HepG2 (cell line): ENCODE data around the gene TIMM17A. TPM values are rescaled to one million over a fixed set of nuclear protein-coding genes. Genes with fewer than 3 reads are reported as not detected.

Experiments
- ATAC-seq: fragments of 200-7000 bp; cut with Tn5 transposase; 3 replicates; pipeline ENCODE4 v1.9.1; 2020; ENCODE audit warnings: mild to moderate bottlenecking, moderate library complexity
- BruUV-seq: library from RNA; stranded (reverse); fragments of 400-500 nt; replicated peaks from 2 replicates; lab custom pipeline; 2021; lab: Mats Ljungman, UMichigan
- CTCF ChIA-PET: fragments of 300-600 bp; formaldehyde crosslinking; extraction: SDS; loops from one replicate; lab custom pipeline; 2021; ENCODE audit warnings: low total read pairs, inconsistent platforms, low intra/inter-chr PET ratio; lab: Yijun Ruan, JAX
- POLR2A ChIA-PET: fragments of 350-600 bp; sonication (Branson Sonifier 250); formaldehyde crosslinking; loops from one replicate; lab custom pipeline; 2020; ENCODE audit warnings: antibody characterized with exemption, inconsistent platforms; lab: Yijun Ruan, JAX
- DNase-seq: peaks from one replicate; pipeline ENCODE4 v3.0.0-alpha.2; 2015; ENCODE audit warnings: low spot score
- FAIRE-seq: peaks from 3 replicates; lab custom pipeline; 2011; peaks lifted over from hg19 to GRCh38; lab: Jason Lieb, UNC
- H2AFZ ChIP-seq: one replicate; pipeline ENCODE4 v1.6.1; 2011; ENCODE audit warnings: low read length, inconsistent platforms
- H3K27ac ChIP-seq: fragments of 300-600 bp; 3 replicates; pipeline ENCODE4 v1.8.0; 2011; ENCODE audit warnings: mixed run types, mild to moderate bottlenecking, mixed read lengths, low read length, inconsistent platforms; ENCODE audit not compliant: insufficient read depth; ENCODE audit errors: extremely low read length
- H3K27me3 ChIP-seq, 2 experiments: fragments of 200-600 bp in 1 of 2; 2 replicates in 1 of 2; 3 replicates in 1 of 2; pipeline versions ENCODE4 v1.6.0 to v1.8.0; 2011; ENCODE audit warnings: low read length in 2 of 2, mild to moderate bottlenecking in 2 of 2, moderate library complexity in 2 of 2, inconsistent platforms in 1 of 2; ENCODE audit not compliant: insufficient read depth in 2 of 2, control insufficient read depth in 1 of 2
- H3K36me3 ChIP-seq, 2 experiments: fragments of 200-600 bp in 1 of 2; replicated peaks in 1 of 2; 2 replicates in 1 of 2; 3 replicates in 1 of 2; pipeline versions ENCODE4 v1.5.1 to v1.8.0; 2011; ENCODE audit warnings: low read length in 2 of 2, inconsistent platforms in 1 of 2; ENCODE audit not compliant: insufficient read depth in 2 of 2, control insufficient read depth in 1 of 2
- H3K4me1 ChIP-seq: 2 replicates; pipeline ENCODE4 v1.5.1; 2012; ENCODE audit warnings: low read length, inconsistent platforms; ENCODE audit not compliant: insufficient read depth
- H3K4me2 ChIP-seq: 2 replicates; pipeline ENCODE4 v1.6.0; 2011; ENCODE audit warnings: low read depth, low read length, inconsistent platforms
- H3K4me3 ChIP-seq, 3 experiments: fragments of 200-600 bp in 1 of 3; sonication (generic), shearing (Covaris generic) in 1 of 3; replicated peaks in 1 of 3; 2 replicates each; pipeline ENCODE4 v1.5.1; 2011 to 2016; ENCODE audit warnings: low read length in 3 of 3, inconsistent platforms in 2 of 3, low read depth in 2 of 3, mild to moderate bottlenecking in 2 of 3, control low read depth in 1 of 3, mixed read lengths in 1 of 3; ENCODE audit not compliant: insufficient read depth in 1 of 3
- H3K79me2 ChIP-seq: one replicate; pipeline ENCODE4 v1.6.1; 2011; ENCODE audit warnings: low read length, inconsistent platforms; ENCODE audit not compliant: insufficient read depth
- H3K9ac ChIP-seq: 2 replicates; pipeline ENCODE4 v1.6.0; 2011; ENCODE audit warnings: mild to moderate bottlenecking, low read depth, low read length, inconsistent platforms; ENCODE audit not compliant: insufficient read depth
- H3K9me3 ChIP-seq: 2 replicates; pipeline ENCODE4 v1.5.1; 2012; ENCODE audit warnings: mild to moderate bottlenecking, low read length
- H4K20me1 ChIP-seq: 2 replicates; pipeline ENCODE4 v1.6.0; 2011; ENCODE audit warnings: inconsistent platforms, mild to moderate bottlenecking, low read length, moderate library complexity; ENCODE audit not compliant: insufficient read depth
- DNMT1 ChIP-seq: sonication (generic); formaldehyde crosslinking; IDR thresholded peaks from 2 replicates; pipeline ENCODE4 v1.5.1; 2020; ENCODE audit warnings: mild to moderate bottlenecking, missing genetic modification reagents
- FOXA3 ChIP-seq: IDR thresholded peaks from 2 replicates; pipeline ENCODE4 v1.6.1; 2016; ENCODE audit warnings: missing genetic modification reagents, missing compliant biosample characterization
- FOXC1 ChIP-seq: sonication (generic); formaldehyde crosslinking; IDR thresholded peaks from 2 replicates; pipeline ENCODE4 v1.8.0; 2022; ENCODE audit warnings: mild to moderate bottlenecking, missing genetic modification reagents, borderline replicate concordance
- ZBTB1 ChIP-seq: sonication (generic); formaldehyde crosslinking; IDR thresholded peaks from 2 replicates; pipeline ENCODE4 v1.4.0; 2020; ENCODE audit warnings: missing genetic modification reagents, borderline replicate concordance
- ZBTB21 ChIP-seq: sonication (generic); formaldehyde crosslinking; IDR thresholded peaks from 2 replicates; pipeline ENCODE4 v1.4.0; 2020; ENCODE audit warnings: missing genetic modification reagents
- ZBTB3 ChIP-seq: sonication (generic); formaldehyde crosslinking; IDR thresholded peaks from 2 replicates; pipeline ENCODE4 v1.4.0; 2020; ENCODE audit warnings: low read depth, mild to moderate bottlenecking, moderate library complexity, missing genetic modification reagents, borderline replicate concordance
- ZKSCAN1 ChIP-seq: fragments of 150-350 bp; IDR thresholded peaks from 2 replicates; pipeline ENCODE4 v1.6.1; 2014; ENCODE audit warnings: low read length
- WGBS: methylation state at CpG from one replicate; pipeline ENCODE4 v1.1.6; 2017; ENCODE audit warnings: low lambda C conversion rate; 5-methylcytosine and 5-hydroxymethylcytosine counted together
- in situ Hi-C: cut with HindIII; loops from 2 replicates; pipeline ENCODE4 v1.10.0; 2017; ENCODE audit warnings: low pct_unique_long_range_greater_than_20kb; ENCODE audit not compliant: extremely low pct_ligation_motif_present
- intact Hi-C: fragments of 100-400 bp; cut with micrococcal nuclease; formaldehyde crosslinking; loops from one replicate; pipeline ENCODE4 v1.10.0; 2022; ENCODE audit not compliant: unreplicated experiment
- polyA plus RNA-seq, 8 experiments: library from polyadenylated mRNA; depleted of rRNA in 3 of 8; stranded (reverse) in 7 of 8; unstranded in 1 of 8; fragments of >200 nt; fragmentation: Illumina TruSeq in 4 of 8; extraction: Trizol in 4 of 8; gene quantifications; 2 replicates each; pipeline versions ENCODE4 v1.2.1 to v1.2.3, GENCODE V29; 2011 to 2016; ENCODE audit warnings: low read depth in 4 of 8, missing spikeins in 1 of 8, mixed read lengths in 1 of 8; ENCODE audit not compliant: insufficient read depth in 1 of 8
- total RNA-seq, 5 experiments: library from RNA; depleted of rRNA; stranded (reverse); fragments of >200 nt; fragmentation: Illumina TruSeq; extraction: Trizol; gene quantifications; 2 replicates each; pipeline ENCODE4 v1.2.3, GENCODE V29; 2016; ENCODE audit warnings: low read depth in 1 of 5
- TF ChIP-seq, protein P1 (sequence below): sonication (generic); formaldehyde crosslinking; IDR thresholded peaks from 2 replicates; pipeline ENCODE4 v1.4.0; 2020; ENCODE audit warnings: missing genetic modification reagents, borderline replicate concordance
- TF ChIP-seq, protein P2 (sequence below): sonication (generic); formaldehyde crosslinking; IDR thresholded peaks from 2 replicates; pipeline ENCODE4 v1.4.0; 2020; ENCODE audit warnings: missing genetic modification reagents
- TF ChIP-seq, protein P3 (sequence below): sonication (generic); formaldehyde crosslinking; IDR thresholded peaks from 2 replicates; pipeline ENCODE4 v1.4.0; 2020; ENCODE audit warnings: missing genetic modification reagents
- TF ChIP-seq, protein P4 (sequence below): sonication (generic); formaldehyde crosslinking; IDR thresholded peaks from 2 replicates; pipeline ENCODE4 v1.8.0; 2022; ENCODE audit warnings: missing genetic modification reagents, mild to moderate bottlenecking, moderate library complexity, borderline replicate concordance

Gene TIMM17A
- total and polyA plus RNA-seq, 2 of the 13 experiments (the other 11 are each of a cell fraction or from before 2014, with no cell fraction given) = 50.8 to 97.8 TPM

DNA sequence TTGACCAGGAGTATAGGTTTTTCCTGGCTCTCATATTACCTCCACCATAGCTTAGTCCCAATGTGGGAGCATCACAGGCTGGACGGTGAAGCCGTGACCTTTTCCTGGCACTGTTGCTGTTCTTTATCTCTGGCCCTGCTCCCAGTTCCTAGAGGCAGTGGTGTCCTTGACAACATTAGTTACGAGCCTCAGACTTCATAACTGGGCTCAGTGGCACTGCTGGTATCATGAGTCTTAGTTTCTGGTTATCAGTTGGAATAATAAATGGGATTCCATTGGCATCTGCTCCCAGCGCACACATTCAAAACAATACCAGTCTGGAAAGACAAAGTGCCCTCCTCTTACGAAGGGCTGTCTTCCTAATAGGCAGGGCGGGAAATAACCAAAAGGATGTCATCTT, 35.1 kb downstream of the TIMM17A start (continued):
- TF ChIP-seq, protein P1, sequence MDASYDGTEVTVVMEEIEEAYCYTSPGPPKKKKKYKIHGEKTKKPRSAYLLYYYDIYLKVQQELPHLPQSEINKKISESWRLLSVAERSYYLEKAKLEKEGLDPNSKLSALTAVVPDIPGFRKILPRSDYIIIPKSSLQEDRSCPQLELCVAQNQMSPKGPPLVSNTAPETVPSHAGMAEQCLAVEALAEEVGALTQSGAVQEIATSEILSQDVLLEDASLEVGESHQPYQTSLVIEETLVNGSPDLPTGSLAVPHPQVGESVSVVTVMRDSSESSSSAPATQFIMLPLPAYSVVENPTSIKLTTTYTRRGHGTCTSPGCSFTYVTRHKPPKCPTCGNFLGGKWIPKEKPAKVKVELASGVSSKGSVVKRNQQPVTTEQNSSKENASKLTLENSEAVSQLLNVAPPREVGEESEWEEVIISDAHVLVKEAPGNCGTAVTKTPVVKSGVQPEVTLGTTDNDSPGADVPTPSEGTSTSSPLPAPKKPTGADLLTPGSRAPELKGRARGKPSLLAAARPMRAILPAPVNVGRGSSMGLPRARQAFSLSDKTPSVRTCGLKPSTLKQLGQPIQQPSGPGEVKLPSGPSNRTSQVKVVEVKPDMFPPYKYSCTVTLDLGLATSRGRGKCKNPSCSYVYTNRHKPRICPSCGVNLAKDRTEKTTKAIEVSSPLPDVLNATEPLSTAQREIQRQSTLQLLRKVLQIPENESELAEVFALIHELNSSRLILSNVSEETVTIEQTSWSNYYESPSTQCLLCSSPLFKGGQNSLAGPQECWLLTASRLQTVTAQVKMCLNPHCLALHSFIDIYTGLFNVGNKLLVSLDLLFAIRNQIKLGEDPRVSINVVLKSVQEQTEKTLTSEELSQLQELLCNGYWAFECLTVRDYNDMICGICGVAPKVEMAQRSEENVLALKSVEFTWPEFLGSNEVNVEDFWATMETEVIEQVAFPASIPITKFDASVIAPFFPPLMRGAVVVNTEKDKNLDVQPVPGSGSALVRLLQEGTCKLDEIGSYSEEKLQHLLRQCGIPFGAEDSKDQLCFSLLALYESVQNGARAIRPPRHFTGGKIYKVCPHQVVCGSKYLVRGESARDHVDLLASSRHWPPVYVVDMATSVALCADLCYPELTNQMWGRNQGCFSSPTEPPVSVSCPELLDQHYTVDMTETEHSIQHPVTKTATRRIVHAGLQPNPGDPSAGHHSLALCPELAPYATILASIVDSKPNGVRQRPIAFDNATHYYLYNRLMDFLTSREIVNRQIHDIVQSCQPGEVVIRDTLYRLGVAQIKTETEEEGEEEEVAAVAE = no peak
- TF ChIP-seq FOXC1 (CRISPR knock-in tag) = no peak
- TF ChIP-seq ZBTB1 (CRISPR knock-in tag) = no peak
- TF ChIP-seq, all 625 proteins: peak for 0

DNA sequence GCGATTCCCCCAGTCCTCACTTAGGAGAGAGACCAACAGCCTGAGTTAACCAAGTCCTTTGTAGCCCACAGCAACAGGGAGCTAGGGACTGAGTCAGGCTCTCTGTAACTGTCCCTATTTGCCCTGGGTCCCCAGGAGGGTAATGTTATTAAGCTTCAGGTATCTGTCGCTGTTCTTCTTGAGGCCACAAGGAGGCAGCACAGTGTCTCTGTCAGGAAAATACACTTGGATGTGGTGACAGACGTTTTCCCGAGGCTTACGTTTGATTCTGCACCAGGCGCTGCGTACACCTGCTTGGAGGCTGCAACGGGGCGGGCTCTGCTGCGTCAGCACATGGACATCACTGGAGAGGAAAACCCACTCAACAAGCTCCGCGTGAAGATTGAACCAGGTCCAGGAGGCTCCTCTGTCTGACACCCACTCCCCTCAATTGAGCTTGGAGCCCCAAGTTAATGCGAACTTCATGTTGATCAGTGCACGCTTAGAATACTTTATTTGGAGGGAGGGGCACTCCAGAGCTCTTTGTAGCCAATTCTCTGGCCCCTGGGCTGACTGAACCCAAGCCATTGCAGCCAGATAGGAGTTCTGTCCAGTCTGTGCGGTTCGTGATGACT, 44.4 kb downstream of the TIMM17A start:
- no peak overlapping the region for H3K9ac ChIP-seq
- H3K4me1 ChIP-seq = no peaks in the 10 kb centered on the region
- peak; percentile 90 for ATAC-seq
- 0 out of 2 replicates have a peak, but pooled peaks cover 3% of the 10 kb centered on the region for H4K20me1 ChIP-seq
- H2AFZ ChIP-seq = no peak overlapping the region
- no peak overlapping the region for H3K4me2 ChIP-seq
- peak; percentile 90 for FAIRE-seq
- CTCF ChIA-PET = interaction anchor here (1.4 to 3.1 kb wide), 2 partner anchors 119 to 122 kb away, joined by 9 to 42 read pairs; partner anchors contain the start of gene GPR37L1
- H3K79me2 ChIP-seq = no peaks in the 10 kb centered on the region
- peaks cover 16 to 63% of the 10 kb centered on the region in 2 experiments for H3K36me3 ChIP-seq
- intact Hi-C loops = loop anchor here (1.0 kb wide), 2 partner anchors 120 to 136 kb away; no protein-coding TSS in a partner anchor
- in situ Hi-C loops = no loop called here
- H3K27ac ChIP-seq = no peak overlapping the region
- H3K9me3 ChIP-seq = no peaks in the 10 kb centered on the region
- H3K27me3 ChIP-seq = no peaks in the 10 kb centered on the region
- whole genome bisulfite sequencing = 80% methylated on average over 14 of the region's 16 CpGs
- POLR2A ChIA-PET = interaction anchor here (0.6 to 1.8 kb wide), 5 partner anchors 10 to 120 kb away, joined by 3 to 17 read pairs (median 4); partner anchors contain the start of genes ELF3 and TIMM17A
- no TSS peak for BruUV-seq
- DNase-seq = peak; percentile 64
- H3K4me3 ChIP-seq = no peak overlapping the region
- TF ChIP-seq DNMT1 (CRISPR knock-in tag) = no peak
- TF ChIP-seq, protein P2, sequence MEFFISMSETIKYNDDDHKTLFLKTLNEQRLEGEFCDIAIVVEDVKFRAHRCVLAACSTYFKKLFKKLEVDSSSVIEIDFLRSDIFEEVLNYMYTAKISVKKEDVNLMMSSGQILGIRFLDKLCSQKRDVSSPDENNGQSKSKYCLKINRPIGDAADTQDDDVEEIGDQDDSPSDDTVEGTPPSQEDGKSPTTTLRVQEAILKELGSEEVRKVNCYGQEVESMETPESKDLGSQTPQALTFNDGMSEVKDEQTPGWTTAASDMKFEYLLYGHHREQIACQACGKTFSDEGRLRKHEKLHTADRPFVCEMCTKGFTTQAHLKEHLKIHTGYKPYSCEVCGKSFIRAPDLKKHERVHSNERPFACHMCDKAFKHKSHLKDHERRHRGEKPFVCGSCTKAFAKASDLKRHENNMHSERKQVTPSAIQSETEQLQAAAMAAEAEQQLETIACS (CRISPR knock-in tag) = no peak
- no peak for TF ChIP-seq ZBTB21 (CRISPR knock-in tag)
- TF ChIP-seq ZBTB3 (CRISPR knock-in tag) = no peak
- TF ChIP-seq, protein P3, sequence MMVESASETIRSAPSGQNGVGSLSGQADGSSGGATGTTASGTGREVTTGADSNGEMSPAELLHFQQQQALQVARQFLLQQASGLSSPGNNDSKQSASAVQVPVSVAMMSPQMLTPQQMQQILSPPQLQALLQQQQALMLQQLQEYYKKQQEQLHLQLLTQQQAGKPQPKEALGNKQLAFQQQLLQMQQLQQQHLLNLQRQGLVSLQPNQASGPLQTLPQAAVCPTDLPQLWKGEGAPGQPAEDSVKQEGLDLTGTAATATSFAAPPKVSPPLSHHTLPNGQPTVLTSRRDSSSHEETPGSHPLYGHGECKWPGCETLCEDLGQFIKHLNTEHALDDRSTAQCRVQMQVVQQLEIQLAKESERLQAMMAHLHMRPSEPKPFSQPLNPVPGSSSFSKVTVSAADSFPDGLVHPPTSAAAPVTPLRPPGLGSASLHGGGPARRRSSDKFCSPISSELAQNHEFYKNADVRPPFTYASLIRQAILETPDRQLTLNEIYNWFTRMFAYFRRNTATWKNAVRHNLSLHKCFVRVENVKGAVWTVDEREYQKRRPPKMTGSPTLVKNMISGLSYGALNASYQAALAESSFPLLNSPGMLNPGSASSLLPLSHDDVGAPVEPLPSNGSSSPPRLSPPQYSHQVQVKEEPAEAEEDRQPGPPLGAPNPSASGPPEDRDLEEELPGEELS (CRISPR knock-in tag) = no peak
- TF ChIP-seq, protein P4, sequence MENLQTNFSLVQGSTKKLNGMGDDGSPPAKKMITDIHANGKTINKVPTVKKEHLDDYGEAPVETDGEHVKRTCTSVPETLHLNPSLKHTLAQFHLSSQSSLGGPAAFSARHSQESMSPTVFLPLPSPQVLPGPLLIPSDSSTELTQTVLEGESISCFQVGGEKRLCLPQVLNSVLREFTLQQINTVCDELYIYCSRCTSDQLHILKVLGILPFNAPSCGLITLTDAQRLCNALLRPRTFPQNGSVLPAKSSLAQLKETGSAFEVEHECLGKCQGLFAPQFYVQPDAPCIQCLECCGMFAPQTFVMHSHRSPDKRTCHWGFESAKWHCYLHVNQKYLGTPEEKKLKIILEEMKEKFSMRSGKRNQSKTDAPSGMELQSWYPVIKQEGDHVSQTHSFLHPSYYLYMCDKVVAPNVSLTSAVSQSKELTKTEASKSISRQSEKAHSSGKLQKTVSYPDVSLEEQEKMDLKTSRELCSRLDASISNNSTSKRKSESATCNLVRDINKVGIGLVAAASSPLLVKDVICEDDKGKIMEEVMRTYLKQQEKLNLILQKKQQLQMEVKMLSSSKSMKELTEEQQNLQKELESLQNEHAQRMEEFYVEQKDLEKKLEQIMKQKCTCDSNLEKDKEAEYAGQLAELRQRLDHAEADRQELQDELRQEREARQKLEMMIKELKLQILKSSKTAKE (CRISPR knock-in tag) = no peak
- TF ChIP-seq FOXA3 (CRISPR knock-in tag) = no peak
- TF ChIP-seq ZKSCAN1 = no peak
